H1 (cell line): ENCODE data around the gene ERFE. TPM values are rescaled to one million over a fixed set of nuclear protein-coding genes. Genes with fewer than 3 reads are reported as not detected.

Source experiments
- ATF2 ChIP-seq: IDR thresholded peaks from 2 replicates; pipeline ENCODE4 v1.6.1; 2012; ENCODE audit warnings: low read length, inconsistent platforms
- BRCA1 ChIP-seq: IDR thresholded peaks from 2 replicates; pipeline ENCODE4 v1.6.1; 2012; ENCODE audit warnings: low read depth, low read length, improper control_type of control experiment
- EP300 ChIP-seq, 2 experiments: IDR thresholded peaks; 1 replicate in 1 of 2; 2 replicates in 1 of 2; pipeline ENCODE4 v1.6.1; 2011 to 2012; ENCODE audit warnings: low read depth in 2 of 2, low read length in 2 of 2, mild to moderate bottlenecking in 2 of 2, borderline replicate concordance in 1 of 2, inconsistent platforms in 1 of 2, moderate library complexity in 1 of 2
- SRF ChIP-seq: IDR thresholded peaks from 2 replicates; pipeline ENCODE4 v1.6.1; 2011; ENCODE audit warnings: mild to moderate bottlenecking, low read depth, low read length, moderate library complexity
- polyA plus RNA-seq, 7 experiments: library from polyadenylated mRNA; depleted of rRNA in 3 of 7; stranded (reverse) in 5 of 7; unstranded in 2 of 7; fragments of >200 nt in 5 of 7; fragments of 200-250 nt in 2 of 7; gene quantifications; 1 replicate in 5 of 7; 2 replicates in 1 of 7; 4 replicates in 1 of 7; pipeline versions ENCODE4 v1.2.1 to v1.2.3, GENCODE V29; 2011 to 2013; ENCODE audit warnings: missing spikeins in 2 of 7, mixed read lengths in 2 of 7
- total RNA-seq: library from RNA; stranded (reverse); fragmentation: NEBNext Ultra II Directional; extraction: Animal tissue kit (Norgen Biotek cat#: 25700); gene quantifications from 2 replicates; pipeline ENCODE4 v1.2.1, GENCODE V29; 2021

The ERFE gene
- total and polyA plus RNA-seq, 2 of the 8 experiments (the other 6 are each of a cell fraction or from before 2014, with no cell fraction given) = 2.5 to 3.6 TPM

- TF ChIP-seq BRCA1 (no peak), EP300 (IDR thresholded peaks at IDR 0.05; ENCODE audit: borderline replicate concordance in 1 of 2, low read depth in 2 of 2, low read length in 2 of 2) (no peak), ATF2 (no peak), SRF (no peak)
- TF ChIP-seq, all 59 proteins: peak for 0
These were observed 14.5 kb upstream of the ERFE start (continued) for GRCh38 chr2:238144262-238144661.
